TTC549 (cell line): Measurements from ENCODE around the gene KRT78.
"Not testable (repeated sequence)": the region's sequence is repeated elsewhere in the genome, so short reads cannot be mapped to it uniquely, and the experiment has no call there.

ENCODE experiments used
- FAIRE-seq: peaks from 2 replicates; lab custom pipeline; 2012; peaks lifted over from hg19 to GRCh38; lab: Jason Lieb, UNC

KRT78 gene, protein sequence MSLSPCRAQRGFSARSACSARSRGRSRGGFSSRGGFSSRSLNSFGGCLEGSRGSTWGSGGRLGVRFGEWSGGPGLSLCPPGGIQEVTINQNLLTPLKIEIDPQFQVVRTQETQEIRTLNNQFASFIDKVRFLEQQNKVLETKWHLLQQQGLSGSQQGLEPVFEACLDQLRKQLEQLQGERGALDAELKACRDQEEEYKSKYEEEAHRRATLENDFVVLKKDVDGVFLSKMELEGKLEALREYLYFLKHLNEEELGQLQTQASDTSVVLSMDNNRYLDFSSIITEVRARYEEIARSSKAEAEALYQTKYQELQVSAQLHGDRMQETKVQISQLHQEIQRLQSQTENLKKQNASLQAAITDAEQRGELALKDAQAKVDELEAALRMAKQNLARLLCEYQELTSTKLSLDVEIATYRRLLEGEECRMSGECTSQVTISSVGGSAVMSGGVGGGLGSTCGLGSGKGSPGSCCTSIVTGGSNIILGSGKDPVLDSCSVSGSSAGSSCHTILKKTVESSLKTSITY

GRCh38 chr12:52848661-52849255 is at the start of gene KRT78:
TSS of gene KRT78 (minus strand) at chr12:52848994. CDS start at chr12:52848930, 64 bp downstream.
- no peak for FAIRE-seq

- no peak for FAIRE-seq
Observed at GRCh38 chr12:52896190-52897100, 47.7 kb upstream of the KRT78 start.

GRCh38 chr12:52895726-52896189 is 47.0 kb upstream of the KRT78 start:
- FAIRE-seq: no peak

- FAIRE-seq: no peak
Observed at GRCh38 chr12:52892974-52893373, 44.2 kb upstream of the KRT78 start.

- no peak for FAIRE-seq
Observed at GRCh38 chr12:52892207-52892852, 43.5 kb upstream of the KRT78 start.

DNA sequence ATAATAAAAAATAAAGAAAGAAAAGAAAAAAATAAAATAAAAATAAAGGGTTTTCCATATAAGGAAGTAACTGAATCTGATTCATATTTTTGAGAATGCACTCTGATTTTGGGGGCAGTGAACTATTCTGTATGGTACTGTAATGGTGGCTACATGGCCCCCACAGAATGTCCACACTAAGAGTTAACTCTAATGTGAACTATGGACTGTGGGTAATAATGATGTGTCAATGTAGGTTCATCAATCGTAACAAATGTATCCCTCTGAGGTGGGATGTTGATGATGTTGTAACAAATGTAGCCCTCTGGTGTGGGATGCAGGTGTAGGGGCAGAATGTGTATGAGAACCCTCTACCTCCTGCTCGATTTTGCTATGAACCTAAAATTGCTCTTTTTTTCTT is 42.2 kb upstream of the KRT78 start:
- no peak for FAIRE-seq

DNA sequence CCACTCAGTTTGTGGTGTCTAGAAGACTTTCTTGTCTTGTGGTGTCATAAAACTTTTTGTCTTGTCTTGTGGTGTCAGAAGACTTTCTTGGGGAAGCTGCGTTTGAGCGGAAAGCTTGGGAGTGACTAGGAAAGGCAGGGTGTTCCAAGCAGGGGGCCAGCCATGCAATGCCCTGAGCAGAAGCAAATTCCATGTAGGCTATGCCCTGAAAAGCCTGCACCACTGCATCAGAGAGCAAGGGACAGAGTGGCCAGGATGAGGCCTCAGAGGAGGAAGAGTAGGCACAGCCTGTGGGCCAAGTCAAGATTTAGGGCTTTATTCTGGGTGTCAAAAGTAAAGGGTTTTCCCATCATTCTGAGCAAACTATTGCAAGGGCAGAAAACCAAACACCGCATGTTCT is 41.6 kb upstream of the KRT78 start:
- no peak for FAIRE-seq

- FAIRE-seq: no peak
Observed at GRCh38 chr12:52884526-52885293, 35.9 kb upstream of the KRT78 start.

- FAIRE-seq: not testable (repeated sequence)
Observed at GRCh38 chr12:52880499-52880898, 31.7 kb upstream of the KRT78 start.

DNA sequence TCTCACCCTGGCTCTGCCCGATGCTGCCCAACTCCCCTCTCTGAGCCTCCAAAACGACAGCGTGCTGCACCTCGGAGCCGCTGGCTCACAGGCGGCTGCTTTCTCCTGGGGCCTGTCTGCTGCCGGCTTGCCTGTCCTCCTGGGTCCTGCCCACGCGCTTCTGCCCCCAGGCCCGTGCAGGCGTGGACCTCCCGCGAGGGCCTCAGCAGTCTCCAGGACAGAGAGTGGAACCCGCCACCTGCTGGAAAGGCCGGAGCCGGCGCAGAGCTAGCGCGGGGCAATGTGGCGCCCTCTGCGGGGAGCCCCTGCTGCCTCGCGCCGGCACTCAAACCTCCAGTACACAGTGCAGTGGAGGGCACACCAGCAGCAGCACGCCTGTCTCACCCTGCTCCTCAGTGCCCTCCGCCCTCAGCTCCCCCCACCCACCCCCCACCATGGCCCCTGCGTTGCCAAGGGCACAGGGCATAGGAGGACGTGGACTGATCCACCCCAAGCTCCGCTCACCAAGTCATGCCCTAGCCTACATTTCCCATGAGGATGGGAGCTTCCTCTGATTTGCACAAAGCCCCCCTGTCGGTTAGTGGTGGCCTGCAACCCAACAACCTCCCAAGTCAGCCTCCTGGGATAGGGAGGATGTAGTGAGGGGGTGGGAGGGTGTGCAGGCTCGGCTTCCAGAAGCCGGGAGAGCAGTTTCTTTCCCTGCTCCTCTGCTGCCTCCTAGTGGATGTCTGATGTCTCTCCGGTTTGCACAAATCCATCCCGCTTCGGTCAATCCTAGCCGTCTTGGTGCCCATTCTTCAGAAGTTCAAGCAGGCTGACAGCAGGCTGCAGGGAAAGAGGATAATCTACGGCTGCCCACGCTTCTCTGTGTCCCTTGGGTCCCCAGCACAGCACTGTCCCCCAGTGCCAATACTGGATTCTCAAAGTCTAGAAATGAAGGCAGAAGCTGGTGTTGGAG is 30.9 kb upstream of the KRT78 start:
- no peak for FAIRE-seq

DNA sequence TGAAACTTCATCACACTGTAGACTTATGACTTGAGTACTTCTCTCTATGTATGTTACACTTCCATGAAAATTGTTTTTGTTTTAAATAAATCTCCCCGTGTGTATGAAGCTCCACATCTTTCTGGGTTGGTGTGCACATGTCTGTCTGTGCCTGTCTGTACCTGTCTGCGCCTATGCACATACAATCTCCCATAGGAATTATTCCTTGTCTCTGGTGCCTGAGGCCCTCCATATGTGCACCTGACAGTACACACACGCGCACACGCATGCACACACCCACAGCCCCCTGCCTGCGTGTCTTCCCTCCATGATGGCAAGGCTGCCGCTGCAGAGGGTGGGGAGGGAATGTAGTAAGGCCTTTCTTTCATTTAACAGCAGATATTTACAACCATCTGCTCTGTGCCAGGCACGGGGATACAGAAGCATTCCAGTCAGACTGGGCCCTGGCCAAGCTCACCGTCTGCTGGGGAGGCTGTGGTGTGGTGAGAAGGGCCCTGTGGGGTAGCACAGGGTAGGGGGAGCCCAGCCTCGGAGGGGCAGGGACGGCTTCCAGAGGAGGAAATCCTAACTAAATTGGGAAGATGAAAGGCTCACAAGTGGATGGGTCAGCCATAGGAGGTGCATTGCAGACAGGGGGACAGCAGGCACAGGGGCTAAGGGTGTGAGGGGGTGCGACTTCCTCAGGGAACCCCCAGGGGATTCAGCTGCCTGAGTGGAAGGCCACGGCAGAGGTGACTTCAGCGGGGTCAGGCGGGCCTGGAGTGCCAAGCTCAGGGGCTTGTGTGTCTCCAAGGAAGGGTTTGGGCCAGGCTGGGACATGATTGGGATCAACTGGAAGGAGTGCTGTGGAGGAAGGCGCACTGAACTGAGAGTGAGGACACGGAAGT is 30.0 kb upstream of the KRT78 start:
- no peak for FAIRE-seq

DNA sequence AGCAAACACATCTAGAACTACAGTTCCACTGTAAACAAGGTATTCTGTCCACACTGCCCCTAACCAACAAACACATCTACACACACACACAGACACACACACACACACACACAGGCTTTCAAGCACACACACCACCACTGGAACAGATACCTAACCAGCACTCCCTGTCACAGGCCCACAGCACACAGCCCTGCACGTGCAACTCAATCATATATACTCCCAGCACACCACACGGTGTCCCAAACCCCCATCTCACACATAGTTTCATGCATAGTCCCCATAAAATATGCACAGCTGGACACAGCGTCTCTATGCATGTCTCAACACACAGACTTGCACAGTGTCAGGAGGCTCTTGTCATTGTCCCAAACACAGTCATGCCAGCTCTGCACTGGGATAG is 28.4 kb upstream of the KRT78 start:
- FAIRE-seq: no peak

DNA sequence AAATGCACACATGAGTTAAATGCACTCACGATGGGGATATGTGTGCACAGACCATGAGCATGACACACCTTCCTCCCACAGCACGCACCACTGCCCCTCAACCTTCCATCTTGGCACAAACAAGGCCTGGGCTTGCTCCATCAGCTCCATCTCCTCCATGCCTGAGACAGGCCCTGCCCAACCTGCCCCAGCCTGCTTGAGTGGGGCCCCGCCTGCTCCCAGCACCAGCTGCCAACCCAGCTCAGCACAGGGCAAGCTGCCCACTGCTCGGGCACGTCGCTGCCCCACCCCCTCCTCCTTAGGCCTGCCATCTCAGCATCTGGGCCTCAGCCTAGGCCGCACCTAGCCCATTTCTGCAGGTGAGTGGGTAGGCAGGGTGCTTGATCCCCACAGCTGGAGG is 27.6 kb upstream of the KRT78 start:
- no peak for FAIRE-seq

DNA sequence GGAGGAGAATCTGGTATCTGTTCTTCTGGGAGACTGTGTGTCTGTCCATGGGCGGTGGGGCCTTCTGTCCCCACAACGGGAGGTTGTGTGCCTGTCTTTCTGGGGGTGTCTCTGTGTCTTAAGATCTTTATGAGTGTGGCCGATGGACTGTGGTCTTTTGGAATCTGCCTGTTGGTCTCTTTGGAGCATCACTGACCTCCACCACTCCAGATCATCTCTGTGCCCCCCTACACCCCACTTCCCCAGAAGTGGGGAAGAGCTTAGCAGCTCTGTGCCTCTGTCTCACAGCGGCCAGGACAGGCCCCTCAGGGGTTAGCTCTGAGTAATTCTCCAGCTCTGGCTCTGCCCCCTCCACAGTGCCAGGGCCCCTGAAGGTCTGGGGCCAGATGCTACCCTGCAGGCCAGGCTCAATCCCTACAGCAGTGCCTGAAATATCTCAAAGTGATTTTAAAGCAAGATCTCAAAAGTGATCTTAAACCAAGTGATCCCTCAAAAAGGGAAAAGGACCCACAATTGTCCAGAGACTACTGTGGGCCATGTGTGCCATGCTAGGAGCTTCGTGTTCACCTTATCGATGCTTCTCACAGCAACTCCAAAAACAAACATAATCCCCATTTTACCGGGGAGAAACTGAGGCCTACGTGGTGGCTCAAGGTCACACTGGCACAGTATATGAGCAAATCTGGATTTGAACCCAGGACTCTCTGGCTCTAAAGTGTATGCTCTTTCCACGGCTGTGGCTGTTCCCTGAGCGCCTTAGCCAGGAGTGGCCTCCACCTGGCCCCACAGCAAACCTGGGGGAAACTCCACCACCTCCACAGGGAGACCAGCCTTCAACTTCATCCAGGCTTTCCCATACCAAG is 26.0 kb upstream of the KRT78 start:
- FAIRE-seq: no peak

DNA sequence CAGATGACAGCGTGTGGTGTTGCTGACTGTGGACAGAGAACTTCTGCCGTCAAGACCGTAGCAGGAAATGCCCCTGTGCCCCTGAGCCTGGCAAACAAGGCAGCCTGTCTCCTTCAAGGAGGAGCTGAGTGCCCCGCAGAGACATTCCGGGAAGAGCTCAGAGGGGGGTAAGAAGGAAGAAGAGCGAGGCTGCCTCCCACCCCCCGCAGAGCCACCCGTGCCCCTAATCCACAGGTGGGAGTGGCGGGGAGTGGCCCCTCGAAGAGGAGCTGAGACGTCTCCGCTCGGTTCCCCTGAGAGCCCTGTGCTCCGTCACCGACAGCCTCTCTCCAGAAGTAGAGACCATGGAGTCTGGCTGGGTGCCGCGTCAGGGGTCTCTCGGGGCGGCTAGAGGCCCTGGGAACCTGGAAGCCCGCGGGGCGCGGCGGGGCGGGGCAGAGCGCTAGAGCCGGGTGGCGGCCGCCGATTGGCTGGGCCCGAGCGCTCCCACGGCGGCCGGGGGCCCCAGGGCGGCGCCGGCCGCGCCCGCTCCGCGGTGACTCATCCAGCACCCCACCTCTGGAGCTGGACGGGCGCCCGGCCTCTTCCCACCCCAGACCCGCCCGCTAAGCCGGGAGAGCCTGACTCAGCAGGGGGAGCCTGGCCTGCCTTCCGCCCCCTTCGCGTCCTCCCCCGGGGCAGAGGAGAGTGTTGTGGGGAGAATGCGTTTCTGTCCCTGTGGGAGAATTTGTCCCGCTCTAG is 25.2 kb upstream of the KRT78 start:
- no peak for FAIRE-seq

DNA sequence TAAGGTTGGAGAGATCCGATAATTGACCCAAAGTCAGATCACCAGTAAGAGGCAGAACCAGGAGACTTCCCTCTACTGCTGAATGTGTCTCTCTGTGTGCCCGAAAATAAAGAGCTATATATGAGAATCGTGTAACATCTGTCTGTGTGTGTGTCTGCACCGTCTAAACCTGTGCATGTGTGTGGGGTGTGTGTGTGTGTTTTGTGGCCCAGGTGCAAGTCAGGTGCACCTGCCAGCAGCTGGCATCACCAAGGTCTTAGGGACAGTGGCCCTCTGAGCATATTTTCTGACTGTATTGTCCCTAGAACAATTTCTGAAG is 24.7 kb upstream of the KRT78 start:
- FAIRE-seq: no peak

- FAIRE-seq: no peak
Observed at GRCh38 chr12:52872644-52873389, 24.0 kb upstream of the KRT78 start.
